Hepatocyte (in vitro differentiated cells): ENCODE data around the gene CYP8B1. TPM values are rescaled to one million over a fixed set of nuclear protein-coding genes. Genes with fewer than 3 reads are reported as not detected.

ENCODE experiments used
- DNase-seq: peaks from one replicate; pipeline ENCODE4 v3.0.0-alpha.2; 2016; ENCODE audit warnings: low spot score
- H2AFZ ChIP-seq: fragments of 200-600 bp; sonication (generic); 2 replicates; pipeline ENCODE4 v1.6.0; 2016; ENCODE audit warnings: antibody characterized with exemption, mild to moderate bottlenecking
- H3K27ac ChIP-seq: fragments of 200-600 bp; sonication (generic); 2 replicates; pipeline ENCODE4 v1.5.1; 2016; ENCODE audit warnings: mild to moderate bottlenecking
- H3K27me3 ChIP-seq: fragments of 200-600 bp; sonication (generic); 2 replicates; pipeline ENCODE4 v1.6.1; 2016
- H3K36me3 ChIP-seq: fragments of 200-600 bp; sonication (generic); replicated peaks from 2 replicates; pipeline ENCODE4 v1.5.1; 2016; ENCODE audit warnings: low read depth; ENCODE audit not compliant: insufficient read depth
- H3K4me1 ChIP-seq: fragments of 200-600 bp; sonication (generic); 2 replicates; pipeline ENCODE4 v1.5.1; 2016; ENCODE audit warnings: mild to moderate bottlenecking, moderate library complexity; ENCODE audit not compliant: insufficient read depth
- H3K4me2 ChIP-seq: fragments of 200-600 bp; sonication (generic); 2 replicates; pipeline ENCODE4 v1.6.0; 2016
- H3K4me3 ChIP-seq: fragments of 200-600 bp; sonication (generic); 2 replicates; pipeline ENCODE4 v1.5.1; 2016; ENCODE audit warnings: mild to moderate bottlenecking
- H3K79me2 ChIP-seq: fragments of 200-600 bp; sonication (generic); 2 replicates; pipeline ENCODE4 v1.6.0; 2017; ENCODE audit warnings: mild to moderate bottlenecking
- H3K9me2 ChIP-seq: fragments of 200-600 bp; sonication (generic); replicated peaks from 2 replicates; pipeline ENCODE4 v1.6.0; 2017; ENCODE audit warnings: mild to moderate bottlenecking; ENCODE audit not compliant: insufficient read depth
- H3K9me3 ChIP-seq: fragments of 200-600 bp; sonication (generic); 2 replicates; pipeline ENCODE4 v1.5.1; 2016; ENCODE audit warnings: low read depth, mild to moderate bottlenecking
- H4K20me1 ChIP-seq: fragments of 200-600 bp; sonication (generic); 2 replicates; pipeline ENCODE4 v1.6.0; 2016; ENCODE audit warnings: mild to moderate bottlenecking; ENCODE audit not compliant: insufficient read depth, poor library complexity, severe bottlenecking
- CTCF ChIP-seq: fragments of 200-600 bp; sonication (generic); IDR thresholded peaks from 2 replicates; pipeline ENCODE4 v1.5.1; 2016; ENCODE audit warnings: antibody characterized with exemption, mild to moderate bottlenecking; ENCODE audit not compliant: poor library complexity
- EZH2 ChIP-seq: fragments of 200-600 bp; sonication (generic); IDR thresholded peaks from 2 replicates; pipeline ENCODE4 v1.6.1; 2016; ENCODE audit warnings: antibody characterized with exemption, mild to moderate bottlenecking, borderline replicate concordance
- EZH2phosphoT487 ChIP-seq: fragments of 200-600 bp; sonication (generic); IDR thresholded peaks from one replicate; pipeline ENCODE4 v1.6.1; 2018; ENCODE audit warnings: antibody characterized with exemption, mild to moderate bottlenecking, low read depth, moderate library complexity; ENCODE audit not compliant: unreplicated experiment, severe bottlenecking
- WGBS: methylation state at CpG from one replicate; pipeline ENCODE4 v1.1.6; 2016; ENCODE audit warnings: low lambda C conversion rate; ENCODE audit errors: missing lambda C conversion rate; 5-methylcytosine and 5-hydroxymethylcytosine counted together
- polyA plus RNA-seq: library from polyadenylated mRNA; unstranded; fragments of >200 nt; fragmentation: Nextera tagmentation; extraction: Ambion mirVana; gene quantifications from 2 replicates; pipeline ENCODE4 v1.2.1, GENCODE V29; 2016
- total RNA-seq: library from RNA; depleted of rRNA; stranded (reverse); fragments of >200 nt; gene quantifications from 2 replicates; pipeline ENCODE4 v1.2.3, GENCODE V29; 2014

The CYP8B1 gene
- total and polyA plus RNA-seq, 2 experiments from 2014 or later, result 4.5 to 5.7 TPM

- Histone ChIP-seq H4K20me1 (no peaks in the 10 kb centered on the region), H3K9me3 (no peaks in the 10 kb centered on the region), H3K27ac (no peak overlapping the region), H3K4me2 (no peak overlapping the region), H3K4me1 (no peaks in the 10 kb centered on the region), H3K9me2 (no peaks in the 10 kb centered on the region), H3K4me3 (no peak overlapping the region), H3K79me2 (no peaks in the 10 kb centered on the region), H3K27me3 (no peaks in the 10 kb centered on the region), H2AFZ (no peak overlapping the region), H3K36me3 (no peaks in the 10 kb centered on the region)
- 89% methylated on average over 3 of the region's 3 CpGs for WGBS
- DNase-seq, result no peak
- TF ChIP-seq EZH2 (no peak), CTCF (no peak), EZH2phosphoT487 (no peak)
Observed at GRCh38 chr3:42901073-42901415, 25.4 kb upstream of the CYP8B1 start.

- Histone ChIP-seq H3K27me3 (no peaks in the 10 kb centered on the region), H3K9me3 (no peaks in the 10 kb centered on the region), H2AFZ (no peak overlapping the region), H3K79me2 (no peaks in the 10 kb centered on the region), H3K4me2 (no peak overlapping the region), H3K4me3 (no peak overlapping the region), H3K36me3 (no peaks in the 10 kb centered on the region), H3K4me1 (no peaks in the 10 kb centered on the region), H3K9me2 (no peaks in the 10 kb centered on the region), H4K20me1 (no peaks in the 10 kb centered on the region), H3K27ac (no peak overlapping the region)
- WGBS, result 76% methylated on average over 8 of the region's 8 CpGs
- no peak for DNase-seq
- no peak for TF ChIP-seq EZH2
Observed at GRCh38 chr3:42900226-42901072, 24.8 kb upstream of the CYP8B1 start.

GRCh38 chr3:42898896-42899675 is 23.4 kb upstream of the CYP8B1 start:
- Histone ChIP-seq H3K79me2 (no peaks in the 10 kb centered on the region), H3K4me2 (no peak overlapping the region), H3K9me3 (no peaks in the 10 kb centered on the region), H3K9me2 (no peaks in the 10 kb centered on the region), H3K27ac (no peak overlapping the region), H2AFZ (no peak overlapping the region), H4K20me1 (no peaks in the 10 kb centered on the region), H3K4me1 (no peaks in the 10 kb centered on the region), H3K4me3 (no peak overlapping the region), H3K36me3 (no peaks in the 10 kb centered on the region), H3K27me3 (no peaks in the 10 kb centered on the region)
- TF ChIP-seq EZH2phosphoT487 (no peak), EZH2 (no peak), CTCF (no peak)
- DNase-seq, result no peak

- H2AFZ ChIP-seq, result no peak overlapping the region
- H4K20me1 ChIP-seq, result no peaks in the 10 kb centered on the region
- H3K36me3 ChIP-seq, result no peaks in the 10 kb centered on the region
- no peak for DNase-seq
- no peaks in the 10 kb centered on the region for H3K9me3 ChIP-seq
- no peak overlapping the region for H3K4me2 ChIP-seq
- H3K27ac ChIP-seq, result peak overlapping the region; percentile 49
- H3K9me2 ChIP-seq, result no peaks in the 10 kb centered on the region
- H3K79me2 ChIP-seq, result no peaks in the 10 kb centered on the region
- TF ChIP-seq EZH2phosphoT487 (no peak), EZH2 (no peak), CTCF (no peak)
- H3K4me3 ChIP-seq, result no peak overlapping the region
- no peaks in the 10 kb centered on the region for H3K27me3 ChIP-seq
- H3K4me1 ChIP-seq, result no peaks in the 10 kb centered on the region
Observed at GRCh38 chr3:42895580-42895868, 19.8 kb upstream of the CYP8B1 start.
